ENCODE data around the gene DVL1. TPM values are rescaled to one million over a fixed set of nuclear protein-coding genes. Genes with fewer than 3 reads are reported as not detected.

Gene DVL1
- total and polyA plus RNA-seq, 4 donors, result 39.2 to 79.1 (median 62.8) TPM

GRCh38 chr1:1361233-1361981 lies 12.2 kb upstream of the DVL1 start:
- no peak for DNase-seq
- no peak overlapping the region for H3K4me3 ChIP-seq

GRCh38 chr1:1360506-1361169 lies 11.4 kb upstream of the DVL1 start:
- Histone ChIP-seq H3K9me3 (ENCODE audit: control insufficient read depth in 4 of 4, insufficient read depth in 3 of 4, low read length in 3 of 4) (peaks cover 0 to 3% (median 0%) of the 10 kb centered on the region in 4 donors), H3K4me3 (no peak overlapping the region), H3K27ac (ENCODE audit: low read depth in 1 of 2, low read length in 1 of 2) (peak overlapping the region in 1 of 2 donors; percentile 44), H3K4me1 (ENCODE audit: control insufficient read depth in 5 of 5, insufficient read depth in 5 of 5, low read length in 5 of 5) (peaks cover 0 to 39% (median 11%) of the 10 kb centered on the region in 5 donors), H3K27me3 (ENCODE audit: control insufficient read depth in 3 of 3, insufficient read depth in 3 of 3, low read length in 2 of 3) (peaks cover 0 to 4% (median 0%) of the 10 kb centered on the region in 3 donors), H3K36me3 (ENCODE audit: control insufficient read depth in 4 of 4, insufficient read depth in 4 of 4, low read length in 4 of 4) (no peaks in the 10 kb centered on the region), H3K9ac (ENCODE audit: insufficient read depth in 1 of 2, low read length in 2 of 2) (no peak overlapping the region)
- DNase-seq (peak in 2 of 3 donors; percentile 31 to 46), ATAC-seq (ENCODE audit: insufficient read depth, low FRiP score) (peak; percentile 44)
- TF ChIP-seq, protein P1, sequence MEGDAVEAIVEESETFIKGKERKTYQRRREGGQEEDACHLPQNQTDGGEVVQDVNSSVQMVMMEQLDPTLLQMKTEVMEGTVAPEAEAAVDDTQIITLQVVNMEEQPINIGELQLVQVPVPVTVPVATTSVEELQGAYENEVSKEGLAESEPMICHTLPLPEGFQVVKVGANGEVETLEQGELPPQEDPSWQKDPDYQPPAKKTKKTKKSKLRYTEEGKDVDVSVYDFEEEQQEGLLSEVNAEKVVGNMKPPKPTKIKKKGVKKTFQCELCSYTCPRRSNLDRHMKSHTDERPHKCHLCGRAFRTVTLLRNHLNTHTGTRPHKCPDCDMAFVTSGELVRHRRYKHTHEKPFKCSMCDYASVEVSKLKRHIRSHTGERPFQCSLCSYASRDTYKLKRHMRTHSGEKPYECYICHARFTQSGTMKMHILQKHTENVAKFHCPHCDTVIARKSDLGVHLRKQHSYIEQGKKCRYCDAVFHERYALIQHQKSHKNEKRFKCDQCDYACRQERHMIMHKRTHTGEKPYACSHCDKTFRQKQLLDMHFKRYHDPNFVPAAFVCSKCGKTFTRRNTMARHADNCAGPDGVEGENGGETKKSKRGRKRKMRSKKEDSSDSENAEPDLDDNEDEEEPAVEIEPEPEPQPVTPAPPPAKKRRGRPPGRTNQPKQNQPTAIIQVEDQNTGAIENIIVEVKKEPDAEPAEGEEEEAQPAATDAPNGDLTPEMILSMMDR (IDR thresholded peaks at IDR 0.05; ENCODE audit: control extremely low read depth, extremely low read depth), result no peak
- WGBS, 2 donors, result 69 to 76% methylated on average over 20 of the region's 20 CpGs

More at GRCh38 chr1:1361233-1361981, 12.2 kb upstream of the DVL1 start:
- peak overlapping the region in 1 of 2 donors; percentile 19 for H3K9ac ChIP-seq (ENCODE audit: insufficient read depth in 1 of 2, low read length in 2 of 2)
- peak overlapping the region in 1 of 2 donors; percentile 44 for H3K27ac ChIP-seq (ENCODE audit: low read depth in 1 of 2, low read length in 1 of 2)
- H3K4me1 ChIP-seq (ENCODE audit: control insufficient read depth in 5 of 5, insufficient read depth in 5 of 5, low read length in 5 of 5), result peaks cover 0 to 39% (median 11%) of the 10 kb centered on the region in 5 donors
- peaks cover 0 to 4% (median 0%) of the 10 kb centered on the region in 3 donors for H3K27me3 ChIP-seq (ENCODE audit: control insufficient read depth in 3 of 3, insufficient read depth in 3 of 3, low read length in 2 of 3)
- H3K9me3 ChIP-seq (ENCODE audit: control insufficient read depth in 4 of 4, insufficient read depth in 3 of 4, low read length in 3 of 4), result peaks cover 0 to 3% (median 0%) of the 10 kb centered on the region in 4 donors
- TF ChIP-seq, protein P1 (IDR thresholded peaks at IDR 0.05; ENCODE audit: control extremely low read depth, extremely low read depth), result no peak
- WGBS, 2 donors, result 68 to 72% methylated on average over 35 of the region's 35 CpGs
- no peak for ATAC-seq (ENCODE audit: insufficient read depth, low FRiP score)
- H3K36me3 ChIP-seq (ENCODE audit: control insufficient read depth in 4 of 4, insufficient read depth in 4 of 4, low read length in 4 of 4), result no peaks in the 10 kb centered on the region

DNA sequence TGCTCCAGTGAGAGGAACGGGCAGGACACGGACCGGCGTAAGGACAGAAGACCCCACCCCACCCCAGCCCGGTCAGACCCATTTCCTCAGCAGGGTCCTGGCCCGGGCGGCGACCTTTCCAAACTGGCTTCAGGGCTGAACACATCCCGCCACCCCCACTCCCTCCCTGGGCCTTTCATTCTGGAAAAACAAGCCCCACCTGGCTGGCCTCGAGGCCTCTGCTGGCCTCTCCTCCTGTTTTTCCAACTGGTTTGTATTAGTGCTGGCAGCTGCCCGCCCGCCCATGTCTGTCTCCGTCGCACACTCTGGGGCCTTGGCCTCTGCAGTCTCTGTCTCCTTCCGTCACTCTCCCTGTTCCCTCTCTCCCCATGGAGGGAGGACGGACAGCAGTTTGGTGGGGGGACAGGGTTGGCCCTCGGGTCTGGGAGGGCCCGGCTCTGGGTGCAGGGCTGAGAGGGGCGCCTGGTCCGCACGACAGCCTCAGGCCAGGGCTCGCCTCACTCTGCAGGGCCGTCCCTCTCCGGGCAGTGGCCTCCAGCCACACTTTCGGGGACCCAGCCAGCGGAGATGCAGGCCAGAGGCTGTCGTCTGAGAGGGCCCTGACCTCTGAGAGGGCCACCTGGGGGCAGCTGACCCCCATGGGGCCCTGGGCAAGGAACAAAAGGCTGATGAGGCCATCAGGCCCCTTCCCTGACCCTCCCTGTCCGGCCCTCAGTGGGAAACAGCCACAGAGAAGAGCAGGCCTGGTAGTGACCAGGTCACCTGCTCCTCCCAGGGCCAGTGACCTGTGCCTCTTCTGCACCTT lies 10.6 kb upstream of the DVL1 start:
- ATAC-seq (ENCODE audit: insufficient read depth, low FRiP score), result no peak
- H3K9ac ChIP-seq (ENCODE audit: insufficient read depth in 1 of 2, low read length in 2 of 2), result peak overlapping the region in 1 of 2 donors; percentile 13
- 58 to 72% methylated on average over 28 of the region's 28 CpGs for WGBS, 2 donors

More for the DNA sequence above, 10.6 kb upstream of the DVL1 start:
- DNase-seq, result peak in 1 of 3 donors; percentile 38
- no peaks in the 10 kb centered on the region for H3K36me3 ChIP-seq (ENCODE audit: control insufficient read depth in 4 of 4, insufficient read depth in 4 of 4, low read length in 4 of 4)
- peaks cover 0 to 4% (median 0%) of the 10 kb centered on the region in 3 donors for H3K27me3 ChIP-seq (ENCODE audit: control insufficient read depth in 3 of 3, insufficient read depth in 3 of 3, low read length in 2 of 3)
- peaks cover 0 to 3% (median 0%) of the 10 kb centered on the region in 4 donors for H3K9me3 ChIP-seq (ENCODE audit: control insufficient read depth in 4 of 4, insufficient read depth in 3 of 4, low read length in 3 of 4)
- H3K4me3 ChIP-seq, result no peak overlapping the region
- peak overlapping the region; percentile 5 to 68 for H3K27ac ChIP-seq (ENCODE audit: low read depth in 1 of 2, low read length in 1 of 2)
- TF ChIP-seq, protein P1 (IDR thresholded peaks at IDR 0.05; ENCODE audit: control extremely low read depth, extremely low read depth), result no peak
- peaks cover 0 to 39% (median 11%) of the 10 kb centered on the region in 5 donors for H3K4me1 ChIP-seq (ENCODE audit: control insufficient read depth in 5 of 5, insufficient read depth in 5 of 5, low read length in 5 of 5)

Measured in lung (tissue), 12 donors.